ENCODE results near the gene GDPD3. TPM values are rescaled to one million over a fixed set of nuclear protein-coding genes. Genes with fewer than 3 reads are reported as not detected.
A peak's percentile ranks its signal among the peaks of the same experiment; 100 is the strongest.

Gene GDPD3
- total and polyA plus RNA-seq, 2 of the 13 experiments (the other 11 are each of a cell fraction or from before 2014, with no cell fraction given): 18.7 to 20.6 TPM

- no peak for TF ChIP-seq ZBTB8A (CRISPR knock-in tag; IDR thresholded peaks at IDR 0.05; ENCODE audit: borderline replicate concordance, low read depth)
- no peak for TF ChIP-seq PAF1 (CRISPR knock-in tag; IDR thresholded peaks at IDR 0.05)
- no peak; the same call in 1 of the 2 replicates for TF ChIP-seq ZFP90 (CRISPR knock-in tag; IDR thresholded peaks at IDR 0.05; ENCODE audit: borderline replicate concordance)
- no peak for TF ChIP-seq SNRNP70 (IDR thresholded peaks at IDR 0.05; ENCODE audit: low read depth, low read length)
- peak; percentile 87; the same call in 1 of the 2 replicates for TF ChIP-seq HOXA3 (CRISPR knock-in tag; IDR thresholded peaks at IDR 0.05)
- peak; percentile 100 for TF ChIP-seq FOXA3 (CRISPR knock-in tag; IDR thresholded peaks at IDR 0.05)
- peak; percentile 85 for TF ChIP-seq TARDBP (CRISPR knock-in tag; IDR thresholded peaks at IDR 0.05)
- peak; percentile 94 for TF ChIP-seq ZFP1 (CRISPR knock-in tag; IDR thresholded peaks at IDR 0.05)
- peak; percentile 85 for TF ChIP-seq ZNF317 (CRISPR knock-in tag; IDR thresholded peaks at IDR 0.05)
- peak; percentile 94 for TF ChIP-seq ELF1 (CRISPR knock-in tag; IDR thresholded peaks at IDR 0.05)
- TF ChIP-seq, protein P1, sequence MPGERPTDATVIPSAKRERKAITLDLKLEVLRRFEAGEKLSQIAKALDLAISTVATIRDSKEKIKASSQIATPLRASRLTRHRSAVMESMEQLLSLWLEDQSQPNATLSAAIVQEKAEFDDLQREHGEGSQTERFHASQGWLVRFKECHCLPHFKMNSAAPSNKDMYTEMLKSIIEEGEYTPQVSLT (CRISPR knock-in tag; IDR thresholded peaks at IDR 0.05; ENCODE audit: borderline replicate concordance, low read depth): no peak
- TF ChIP-seq ZNF263 (CRISPR knock-in tag; IDR thresholded peaks at IDR 0.05): peak; percentile 94
- no peak for TF ChIP-seq SUZ12 (IDR thresholded peaks at IDR 0.05; ENCODE audit: low read depth, low read length)
- no peak for TF ChIP-seq ZNF776 (CRISPR knock-in tag; IDR thresholded peaks at IDR 0.05)
- peak; percentile 80 for TF ChIP-seq ZNF24 (IDR thresholded peaks at IDR 0.05)
- TF ChIP-seq ZNF296 (CRISPR knock-in tag; conservative IDR thresholded peaks at IDR 0.05): no peak
- TF ChIP-seq ZNF260 (CRISPR knock-in tag; IDR thresholded peaks at IDR 0.05; ENCODE audit: borderline replicate concordance, low read depth): no peak
- TF ChIP-seq, protein P2, sequence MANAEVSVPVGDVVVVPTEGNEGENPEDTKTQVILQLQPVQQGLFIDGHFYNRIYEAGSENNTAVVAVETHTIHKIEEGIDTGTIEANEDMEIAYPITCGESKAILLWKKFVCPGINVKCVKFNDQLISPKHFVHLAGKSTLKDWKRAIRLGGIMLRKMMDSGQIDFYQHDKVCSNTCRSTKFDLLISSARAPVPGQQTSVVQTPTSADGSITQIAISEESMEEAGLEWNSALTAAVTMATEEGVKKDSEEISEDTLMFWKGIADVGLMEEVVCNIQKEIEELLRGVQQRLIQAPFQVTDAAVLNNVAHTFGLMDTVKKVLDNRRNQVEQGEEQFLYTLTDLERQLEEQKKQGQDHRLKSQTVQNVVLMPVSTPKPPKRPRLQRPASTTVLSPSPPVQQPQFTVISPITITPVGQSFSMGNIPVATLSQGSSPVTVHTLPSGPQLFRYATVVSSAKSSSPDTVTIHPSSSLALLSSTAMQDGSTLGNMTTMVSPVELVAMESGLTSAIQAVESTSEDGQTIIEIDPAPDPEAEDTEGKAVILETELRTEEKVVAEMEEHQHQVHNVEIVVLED (CRISPR knock-in tag; IDR thresholded peaks at IDR 0.05; ENCODE audit: borderline replicate concordance): peak; percentile 38; the same call in 1 of the 2 replicates
- TF ChIP-seq CBX2 (IDR thresholded peaks at IDR 0.05; ENCODE audit: low read depth, low read length): no peak
- TF ChIP-seq CBX2 (CRISPR knock-in tag; IDR thresholded peaks at IDR 0.05; ENCODE audit: low read depth): 0 out of 2 replicates have a peak, but pooled peaks have one; percentile 64
- no peak; the same call in 1 of the 2 replicates for TF ChIP-seq ZNF782 (CRISPR knock-in tag; IDR thresholded peaks at IDR 0.05; ENCODE audit: borderline replicate concordance)
- TF ChIP-seq ZNF660 (CRISPR knock-in tag; IDR thresholded peaks at IDR 0.05; ENCODE audit: borderline replicate concordance, low read depth): no peak
- no peak for TF ChIP-seq ZNF143 (CRISPR knock-in tag; IDR thresholded peaks at IDR 0.05)
- TF ChIP-seq KMT2A (CRISPR knock-in tag; IDR thresholded peaks at IDR 0.05): no peak
- no peak for TF ChIP-seq HDAC6 (IDR thresholded peaks at IDR 0.05; ENCODE audit: low read depth, low read length)
- TF ChIP-seq POGZ (CRISPR knock-in tag; IDR thresholded peaks at IDR 0.05): no peak; the same call in 1 of the 2 replicates
- no peak for TF ChIP-seq REL (CRISPR knock-in tag; conservative IDR thresholded peaks at IDR 0.05)
- no peak; the same call in 1 of the 2 replicates for TF ChIP-seq BRCA1 (CRISPR knock-in tag; IDR thresholded peaks at IDR 0.05)
- TF ChIP-seq ZNF891 (CRISPR knock-in tag; IDR thresholded peaks at IDR 0.05): no peak
- TF ChIP-seq HOXA7 (CRISPR knock-in tag; IDR thresholded peaks at IDR 0.05): no peak
Measured at GRCh38 chr16:30139583-30140481, 26.5 kb upstream of the GDPD3 start (continued).

All from HepG2 (cell line).